ELR (cell line): Measurements from ENCODE around the gene ZFP36L1.

Experiments
- DNase-seq: peaks from one replicate; pipeline ENCODE4 v3.0.0-alpha.2; 2015; ENCODE audit warnings: low read depth

Gene ZFP36L1

GRCh38 chr14:68762953-68763764 lies 29.7 kb downstream of the ZFP36L1 start:
- DNase-seq, result no peak

GRCh38 chr14:68761391-68761790 lies 31.5 kb downstream of the ZFP36L1 start:
- no peak for DNase-seq

- no peak for DNase-seq
Measured at GRCh38 chr14:68760761-68761160, 32.1 kb downstream of the ZFP36L1 start.

- DNase-seq, result no peak
Measured at GRCh38 chr14:68759937-68760336, 32.9 kb downstream of the ZFP36L1 start.

GRCh38 chr14:68759017-68759560 lies 33.8 kb downstream of the ZFP36L1 start:
- no peak for DNase-seq

GRCh38 chr14:68758301-68758700 lies 34.6 kb downstream of the ZFP36L1 start:
- no peak for DNase-seq

- DNase-seq, result no peak
Measured at GRCh38 chr14:68757618-68758081, 35.2 kb downstream of the ZFP36L1 start.

- DNase-seq, result no peak
Measured at GRCh38 chr14:68756734-68757133, 36.1 kb downstream of the ZFP36L1 start.

- DNase-seq, result no peak
Measured at GRCh38 chr14:68756000-68756481, 36.8 kb downstream of the ZFP36L1 start.

- DNase-seq, result no peak
Measured at GRCh38 chr14:68755016-68755353, 37.9 kb downstream of the ZFP36L1 start.

GRCh38 chr14:68753690-68754089 lies 39.2 kb downstream of the ZFP36L1 start:
- no peak for DNase-seq

- DNase-seq, result no peak
Measured at GRCh38 chr14:68752271-68753006, 40.4 kb downstream of the ZFP36L1 start.

GRCh38 chr14:68749487-68750475 lies 43.1 kb downstream of the ZFP36L1 start:
- no peak for DNase-seq

GRCh38 chr14:68748691-68749090 lies 44.2 kb downstream of the ZFP36L1 start:
- no peak for DNase-seq

GRCh38 chr14:68748260-68748659 lies 44.6 kb downstream of the ZFP36L1 start:
- DNase-seq, result no peak

GRCh38 chr14:68747393-68747792 lies 45.5 kb downstream of the ZFP36L1 start:
- DNase-seq, result no peak

GRCh38 chr14:68744613-68745012 lies 48.3 kb downstream of the ZFP36L1 start:
- DNase-seq, result no peak

GRCh38 chr14:68741839-68742470 lies 50.9 kb downstream of the ZFP36L1 start:
- DNase-seq, result no peak

GRCh38 chr14:68741477-68741791 lies 51.4 kb downstream of the ZFP36L1 start:
- DNase-seq, result no peak

GRCh38 chr14:68740788-68741476 lies 51.9 kb downstream of the ZFP36L1 start:
- DNase-seq, result no peak

GRCh38 chr14:68739701-68740100 lies 53.2 kb downstream of the ZFP36L1 start:
- DNase-seq, result no peak
